ENCODE measurements around the gene SLC36A4.
"Not testable (repeated sequence)": the region's sequence is repeated elsewhere in the genome, so short reads cannot be mapped to it uniquely, and the experiment has no call there.

SLC36A4 gene

DNA sequence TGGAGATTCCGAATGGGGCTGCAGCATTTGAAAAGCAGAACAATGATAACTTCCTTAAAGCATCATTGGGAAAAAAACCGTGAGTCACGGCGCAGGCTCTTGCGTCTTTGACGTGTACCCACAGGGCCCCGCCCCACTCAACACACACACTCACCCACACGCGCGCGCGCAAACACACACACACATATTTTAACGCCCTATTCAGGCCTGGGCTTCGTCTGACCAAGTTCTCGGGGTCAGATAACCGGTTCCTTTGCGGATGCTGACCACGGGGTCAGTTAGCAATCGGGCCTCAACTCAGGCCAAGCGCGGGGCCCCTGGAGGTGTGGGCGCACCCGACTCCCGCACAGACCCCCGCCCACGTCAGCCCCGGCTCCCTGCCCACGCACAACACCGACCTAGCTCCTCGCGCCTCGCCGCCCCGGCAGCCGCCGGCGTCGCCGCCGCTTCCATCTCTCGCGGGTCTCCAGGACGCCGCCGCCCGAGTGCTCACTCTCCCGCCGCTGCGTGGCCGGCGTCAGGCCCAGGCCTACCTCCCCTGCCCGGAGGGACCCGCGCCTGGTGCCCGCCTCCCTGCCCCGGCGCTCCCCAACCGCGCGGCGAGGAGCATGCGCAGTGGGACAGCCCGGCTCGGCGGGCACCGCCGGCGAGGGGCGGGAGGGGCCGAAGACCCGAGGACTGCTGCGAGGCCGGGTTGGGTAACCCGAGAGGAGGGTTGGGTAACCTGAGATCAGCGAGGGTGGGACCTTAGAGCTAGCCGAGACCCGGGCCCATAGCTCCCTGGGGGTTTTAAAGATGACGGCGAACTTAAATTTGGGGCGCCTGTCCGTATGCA lies at the start of gene SLC36A4:
TSS of gene SLC36A4 (minus strand) at position 612 of the 835 bp plus-strand sequence. CDS start at position 453, 159 bp downstream.
- DNase-seq (ENCODE audit: low spot score), result peak; percentile 79

DNA sequence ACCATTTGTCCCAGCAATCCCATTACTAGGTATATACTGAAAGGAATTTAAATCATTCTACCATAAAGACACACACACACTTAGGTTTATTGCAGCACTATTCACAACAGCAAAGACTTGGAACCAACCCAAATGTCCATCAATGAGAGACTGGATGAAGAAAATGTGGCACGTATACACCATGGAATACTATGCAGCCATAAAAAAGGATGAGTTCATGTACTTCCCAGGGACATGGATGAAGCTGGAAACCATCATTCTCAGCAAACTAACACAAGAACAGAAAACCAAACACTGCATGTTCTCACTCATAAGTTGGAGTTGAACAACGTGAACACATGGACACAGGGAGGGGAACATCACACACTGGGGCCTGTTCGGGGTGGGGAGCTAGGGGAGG lies 49.0 kb upstream of the SLC36A4 start:
- DNase-seq (ENCODE audit: low spot score), result not testable (repeated sequence)

DNA sequence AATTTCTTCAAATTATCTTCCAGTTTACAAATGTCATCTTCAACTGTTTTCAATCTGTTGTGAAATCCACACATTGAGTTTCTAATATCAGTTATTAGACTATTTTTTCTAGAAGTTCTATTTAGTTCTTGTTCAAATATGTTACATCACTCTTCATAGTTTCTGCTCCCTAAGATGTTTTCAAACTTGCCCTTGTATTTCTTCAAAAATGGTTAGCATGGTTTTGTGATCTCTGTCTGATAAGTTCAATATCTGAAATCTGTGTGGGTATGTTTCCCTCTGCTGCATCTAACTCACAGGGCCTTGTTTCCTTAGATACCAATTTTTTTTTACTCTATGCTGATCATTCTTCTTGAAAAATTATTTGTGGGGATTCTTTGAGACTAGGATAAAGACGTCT lies 46.2 kb upstream of the SLC36A4 start:
- DNase-seq (ENCODE audit: low spot score), result no peak

DNA sequence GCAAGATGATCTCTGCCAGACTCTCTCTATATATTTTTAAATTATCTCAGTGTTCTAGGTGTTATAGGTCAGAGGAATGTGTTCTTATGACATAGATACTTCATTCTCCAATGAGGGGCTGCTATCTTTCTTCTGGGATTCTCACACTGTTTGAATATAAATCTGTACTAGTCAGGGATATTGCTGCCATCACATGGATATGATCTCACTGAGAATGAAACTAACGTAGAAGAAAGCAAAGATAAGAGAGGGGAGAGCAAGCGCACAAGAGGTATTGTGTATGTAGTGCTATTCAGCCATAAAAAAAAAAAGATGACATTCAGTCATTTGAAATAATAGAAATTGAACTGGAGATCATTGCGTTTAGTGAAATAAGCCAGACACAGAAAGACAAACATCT lies 42.2 kb upstream of the SLC36A4 start:
- no peak for DNase-seq (ENCODE audit: low spot score)

DNA sequence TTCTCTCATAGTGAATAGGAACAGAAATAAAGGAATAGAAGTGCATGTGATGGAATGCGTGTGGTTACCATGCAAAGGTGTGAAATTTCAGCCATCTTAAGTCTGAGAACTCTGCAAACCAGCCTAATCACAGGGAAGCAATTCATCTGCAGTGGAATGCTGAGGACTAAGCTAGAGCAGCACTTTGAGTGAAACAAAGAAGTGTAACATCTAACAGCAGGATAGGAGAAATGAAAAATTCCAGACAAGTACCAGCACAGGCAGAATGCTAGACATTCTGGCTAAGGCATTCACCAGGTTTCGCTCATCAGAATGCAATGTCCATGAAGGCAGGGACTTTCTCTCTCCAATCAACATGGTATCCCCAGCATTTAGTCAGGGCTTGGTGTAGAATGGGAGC lies 41.2 kb upstream of the SLC36A4 start:
- DNase-seq (ENCODE audit: low spot score), result no peak

DNA sequence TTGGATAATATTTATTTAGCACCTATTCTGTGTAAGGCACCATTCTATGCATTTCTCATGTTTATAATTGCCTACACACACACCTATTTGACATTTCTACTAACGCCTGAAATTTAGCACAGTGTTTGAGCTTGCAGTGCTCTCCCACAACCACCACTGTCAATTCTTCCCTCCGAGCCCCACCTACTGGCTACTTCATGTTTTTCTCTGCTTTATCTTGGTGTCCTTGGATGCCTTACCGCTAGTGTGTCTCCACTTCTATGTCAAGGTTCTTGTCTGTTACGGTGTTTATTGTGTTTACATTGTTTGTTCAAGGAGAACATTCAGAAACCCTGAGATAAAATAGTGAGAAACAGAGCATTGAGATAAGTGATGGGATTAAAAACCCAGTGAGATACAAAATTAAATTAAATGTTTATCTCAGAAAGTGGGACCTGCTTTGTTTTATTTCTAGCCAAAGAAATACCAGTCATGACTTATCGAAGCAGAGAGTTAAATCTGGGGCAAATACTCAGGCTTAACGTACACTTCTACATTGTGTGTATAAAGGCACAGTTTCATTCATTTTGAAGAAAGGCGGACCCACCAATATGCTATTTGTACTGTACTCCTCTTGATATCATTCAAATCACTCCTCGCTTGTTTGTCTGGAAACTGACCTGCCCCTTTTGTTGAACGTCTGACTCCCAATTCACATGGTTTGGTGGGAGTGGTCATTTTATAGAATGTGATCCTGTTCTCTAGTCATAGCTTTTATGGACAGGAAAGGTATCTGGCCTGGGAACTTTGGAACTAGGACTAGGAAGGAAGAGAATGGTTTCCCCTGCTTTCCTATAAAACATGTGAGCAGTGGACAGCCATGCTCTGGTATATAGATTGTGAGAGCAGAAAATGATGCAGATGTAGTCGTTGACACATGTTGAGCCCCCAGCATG lies 39.2 kb upstream of the SLC36A4 start:
- no peak for DNase-seq (ENCODE audit: low spot score)

DNA sequence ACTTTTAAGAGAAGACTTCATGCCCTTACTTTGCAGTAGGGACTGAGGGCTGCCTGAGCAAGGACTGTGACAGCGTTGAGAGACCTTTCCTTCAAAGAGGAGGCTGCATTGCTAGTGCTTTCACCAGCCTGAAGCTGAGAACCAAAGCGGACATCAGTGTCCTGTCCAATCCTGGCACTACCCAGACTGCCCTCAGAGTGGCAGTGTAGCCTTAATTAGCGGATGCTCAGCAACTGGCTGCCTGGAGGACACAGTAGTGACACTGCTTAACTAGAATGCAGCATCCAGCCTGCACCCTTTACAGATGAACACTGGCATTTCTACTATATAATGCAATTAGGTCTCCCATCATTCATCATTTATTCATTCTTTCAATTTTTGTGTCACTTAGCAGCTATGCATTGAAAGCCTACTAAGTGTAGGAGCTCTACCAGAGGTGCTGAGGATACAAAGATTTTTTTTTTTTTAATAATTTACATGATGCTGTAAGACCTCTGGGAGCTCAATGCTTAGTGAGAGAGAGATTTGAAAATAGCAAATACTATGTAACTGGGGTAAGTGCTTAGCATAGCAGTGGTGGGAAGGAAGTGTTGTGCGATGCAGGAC lies 36.9 kb upstream of the SLC36A4 start:
- DNase-seq (ENCODE audit: low spot score), result peak; percentile 57

DNA sequence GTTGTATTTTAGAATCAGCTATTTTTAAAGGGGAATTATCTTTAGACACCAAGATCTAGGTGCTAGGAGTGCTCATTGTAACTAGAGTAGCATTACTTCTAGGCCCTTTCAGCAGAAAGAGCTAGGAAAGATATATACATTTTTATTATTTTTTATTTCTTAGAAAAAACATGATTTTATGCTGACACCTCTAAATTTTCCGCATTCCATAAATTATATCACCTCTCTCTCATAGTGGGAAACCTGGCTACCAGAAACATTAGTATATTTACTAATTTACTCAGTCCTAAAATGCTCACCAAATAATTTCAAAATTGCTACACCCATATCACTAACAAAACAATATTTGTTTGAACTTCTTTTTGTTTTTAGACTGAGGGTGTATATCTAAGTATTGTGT lies 32.1 kb upstream of the SLC36A4 start:
- DNase-seq (ENCODE audit: low spot score), result no peak

DNA sequence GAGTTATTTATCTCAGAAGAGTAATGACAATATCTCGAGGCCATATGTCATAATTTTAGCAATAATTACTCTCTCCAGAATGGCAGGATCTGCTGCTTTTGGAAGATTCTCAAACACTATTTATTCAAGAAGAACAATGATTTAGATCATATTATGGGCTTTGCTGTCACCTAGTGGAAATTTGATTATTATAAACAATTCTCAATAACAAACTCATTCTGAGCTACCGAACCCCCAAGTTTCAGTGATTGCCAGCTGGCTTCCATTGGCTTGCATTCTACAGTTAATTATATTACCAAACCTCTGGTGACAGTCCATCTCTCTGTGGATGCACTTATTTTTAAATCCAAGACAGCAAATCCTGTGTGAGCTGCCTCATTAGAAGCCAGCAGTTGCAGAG lies 27.9 kb upstream of the SLC36A4 start:
- no peak for DNase-seq (ENCODE audit: low spot score)

DNA sequence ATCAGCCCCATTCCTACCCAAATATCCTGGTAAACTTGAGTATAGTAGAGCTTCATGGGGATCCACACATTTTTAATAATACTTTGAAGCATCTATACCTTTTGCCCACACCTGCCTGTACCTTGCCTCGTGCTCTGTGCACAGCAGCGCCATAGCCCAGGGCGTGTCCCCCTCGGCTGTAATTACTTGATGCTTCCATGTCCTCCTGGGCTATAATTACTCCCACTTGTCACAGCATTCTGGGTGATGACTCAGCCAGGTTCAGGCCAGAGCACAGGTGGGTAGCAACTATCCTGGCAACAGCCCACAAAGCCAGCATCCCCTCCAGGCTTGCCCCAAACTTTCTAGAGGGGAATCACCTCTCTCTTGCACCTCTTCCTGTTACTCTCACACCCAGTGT lies 23.7 kb upstream of the SLC36A4 start:
- DNase-seq (ENCODE audit: low spot score), result no peak

DNA sequence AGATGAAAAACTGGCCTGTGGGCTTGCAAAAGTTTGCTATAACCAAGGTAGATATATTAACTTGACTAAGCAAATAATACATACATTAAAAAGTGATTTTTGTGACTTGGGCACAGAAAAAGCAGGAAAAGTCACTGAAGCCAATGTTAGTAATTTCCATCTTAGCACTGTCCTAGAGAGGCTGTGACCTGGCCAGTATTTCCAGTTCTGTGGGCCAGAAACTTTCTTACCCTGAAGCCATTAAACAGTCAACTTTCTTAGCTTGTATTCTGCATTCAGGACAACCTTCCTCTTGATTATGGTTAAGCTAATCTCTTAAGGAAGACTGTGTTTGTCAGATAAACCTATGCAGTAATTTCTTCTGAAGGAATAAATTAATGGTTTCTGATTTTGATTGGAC lies 22.3 kb upstream of the SLC36A4 start:
- DNase-seq (ENCODE audit: low spot score), result no peak

DNA sequence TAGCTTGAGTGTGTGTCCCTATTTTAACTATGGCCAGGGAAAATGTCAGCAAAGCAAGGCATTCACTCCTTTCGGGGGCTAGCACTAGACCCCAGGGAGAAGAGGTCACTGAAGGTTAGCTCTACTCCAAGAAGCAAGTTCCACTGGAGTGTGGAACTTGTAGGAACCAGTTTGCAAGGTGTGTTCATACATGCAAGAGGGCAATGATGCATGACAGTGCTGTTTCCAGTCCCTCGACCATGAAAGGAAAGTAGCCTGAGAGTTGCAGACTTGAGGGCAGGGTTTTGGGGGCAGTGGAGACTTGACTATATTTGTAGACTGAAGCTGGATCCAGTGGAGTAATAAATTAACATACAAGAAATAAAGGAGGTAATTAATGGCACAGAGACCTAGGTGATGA lies 21.6 kb upstream of the SLC36A4 start:
- no peak for DNase-seq (ENCODE audit: low spot score)

DNA sequence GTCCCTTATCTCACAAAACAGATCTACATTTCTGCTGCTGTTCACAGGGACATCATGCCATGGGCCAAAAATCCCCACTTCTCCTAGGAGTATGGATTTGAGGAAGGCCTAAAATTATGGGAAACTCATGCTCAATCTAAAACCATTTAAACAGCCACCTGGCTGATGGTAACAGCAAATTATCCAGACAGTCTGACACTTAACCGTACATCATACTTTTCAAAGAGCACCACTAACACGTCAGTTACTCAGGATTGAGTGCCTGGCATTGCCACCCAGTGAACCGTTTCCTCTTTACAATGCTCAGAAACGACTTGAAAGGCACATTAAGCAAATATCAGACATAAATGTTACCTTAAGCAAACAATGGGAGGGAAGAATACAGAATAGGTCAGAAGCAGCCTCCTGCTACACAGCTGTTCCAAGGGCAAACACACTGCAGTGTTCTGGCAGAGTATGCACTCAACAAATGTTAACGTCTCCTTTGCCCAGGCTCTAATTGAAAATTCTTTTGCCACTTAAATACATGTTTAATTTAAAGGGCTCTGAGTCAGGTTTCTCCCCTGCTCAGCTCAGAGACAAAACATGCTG lies 18.8 kb upstream of the SLC36A4 start:
- no peak for DNase-seq (ENCODE audit: low spot score)

DNA sequence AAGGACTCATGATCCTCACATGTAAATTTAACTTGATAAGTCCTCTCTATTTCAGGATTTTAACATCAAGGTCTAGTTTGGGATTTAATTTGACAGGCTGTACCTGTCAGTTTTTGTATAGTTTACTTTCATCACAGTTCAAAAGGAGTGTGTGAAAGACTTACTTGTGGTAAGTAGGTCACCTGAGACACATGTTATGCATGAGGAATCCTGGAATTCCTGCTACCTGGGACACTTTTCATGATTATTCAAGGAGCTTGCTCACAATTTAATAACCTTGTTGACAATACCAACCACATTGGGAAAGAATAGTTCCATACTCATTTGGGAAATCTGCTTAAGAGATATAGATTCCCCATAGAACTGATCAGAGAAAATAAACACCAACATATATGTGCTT lies 15.8 kb upstream of the SLC36A4 start:
- no peak for DNase-seq (ENCODE audit: low spot score)

DNA sequence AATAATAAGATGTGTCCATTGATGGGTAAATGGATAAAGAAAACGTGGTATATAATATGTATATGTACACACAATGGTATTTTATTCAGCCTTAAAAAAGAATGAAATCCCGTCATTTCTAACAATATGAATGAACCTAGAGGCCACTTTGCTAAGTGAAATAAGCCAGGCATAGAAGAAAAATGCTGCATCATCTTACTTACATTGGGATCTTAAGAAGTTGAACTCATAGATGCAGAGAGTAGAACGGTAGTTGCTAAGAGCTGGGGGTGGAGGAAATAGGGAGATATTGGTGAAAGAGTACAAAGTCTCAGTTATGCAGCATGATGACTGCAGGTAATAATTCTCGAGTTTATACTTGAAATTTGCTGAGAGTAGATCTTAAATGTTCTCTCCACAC lies 14.3 kb upstream of the SLC36A4 start:
- DNase-seq (ENCODE audit: low spot score), result no peak

DNA sequence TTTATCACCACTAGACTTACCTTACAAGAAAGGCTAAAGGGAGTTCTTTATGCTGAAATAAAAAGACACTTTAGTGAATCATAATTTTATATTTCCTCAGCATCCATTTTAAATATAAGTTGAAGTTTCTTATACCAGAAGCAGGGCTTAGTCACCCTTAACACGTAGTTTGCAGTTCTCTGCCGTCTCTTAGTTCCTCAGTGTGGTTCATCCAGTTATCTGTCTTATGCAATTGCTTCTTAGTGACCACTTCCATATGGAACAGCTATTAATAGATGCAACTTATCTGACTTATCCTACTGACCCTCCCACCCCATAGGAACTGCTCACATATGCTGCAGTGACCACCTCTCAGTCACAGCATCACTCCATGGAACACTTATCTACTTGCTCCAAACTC lies 11.7 kb upstream of the SLC36A4 start:
- DNase-seq (ENCODE audit: low spot score), result no peak

DNA sequence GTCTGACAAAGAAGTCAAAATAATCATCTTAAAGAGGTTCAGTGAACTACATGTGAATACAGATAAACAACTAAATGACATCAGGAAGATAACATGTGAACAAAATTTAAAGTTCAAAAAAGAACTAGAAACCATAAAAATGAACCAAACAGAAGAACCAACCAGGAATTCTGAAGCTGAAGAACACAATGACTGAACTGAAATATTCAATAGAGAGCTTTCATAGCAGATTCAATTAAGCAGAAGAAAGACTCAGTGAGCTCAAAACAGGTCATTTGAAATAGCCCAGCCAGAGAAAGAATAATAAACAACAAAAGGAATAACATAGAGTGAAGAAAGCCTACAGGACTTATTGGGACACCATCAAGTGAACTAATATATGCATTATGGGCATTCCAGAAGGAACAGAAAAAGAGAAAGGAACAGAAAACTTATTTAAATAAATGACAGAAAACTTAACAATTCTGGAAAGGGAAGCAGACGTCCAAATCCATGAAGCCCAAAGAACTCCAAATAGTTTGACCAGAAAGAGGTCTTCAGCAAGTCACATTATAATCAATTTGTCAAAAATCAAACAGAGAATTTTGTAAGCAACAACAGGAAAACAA lies 11.0 kb upstream of the SLC36A4 start:
- no peak for DNase-seq (ENCODE audit: low spot score)

DNA sequence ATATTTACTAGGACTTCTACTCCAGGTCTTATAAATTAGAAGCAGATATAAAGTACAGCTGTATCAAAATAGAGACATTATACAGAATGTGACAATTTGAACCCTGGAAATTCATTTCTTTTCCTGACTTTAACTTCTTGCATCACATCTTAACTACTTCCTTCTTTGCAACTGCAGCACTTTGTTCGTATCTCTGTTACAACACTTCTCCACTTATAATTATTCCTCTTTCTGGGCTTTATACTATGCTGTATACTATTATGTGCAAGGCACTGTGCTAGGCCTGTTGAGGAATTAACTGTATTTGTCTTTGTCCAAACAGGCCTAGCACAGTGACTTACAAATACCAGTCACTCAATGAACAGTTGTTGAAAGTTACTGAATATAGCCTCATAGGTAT lies 1.8 kb upstream of the SLC36A4 start:
- no peak for DNase-seq (ENCODE audit: low spot score)

DNA sequence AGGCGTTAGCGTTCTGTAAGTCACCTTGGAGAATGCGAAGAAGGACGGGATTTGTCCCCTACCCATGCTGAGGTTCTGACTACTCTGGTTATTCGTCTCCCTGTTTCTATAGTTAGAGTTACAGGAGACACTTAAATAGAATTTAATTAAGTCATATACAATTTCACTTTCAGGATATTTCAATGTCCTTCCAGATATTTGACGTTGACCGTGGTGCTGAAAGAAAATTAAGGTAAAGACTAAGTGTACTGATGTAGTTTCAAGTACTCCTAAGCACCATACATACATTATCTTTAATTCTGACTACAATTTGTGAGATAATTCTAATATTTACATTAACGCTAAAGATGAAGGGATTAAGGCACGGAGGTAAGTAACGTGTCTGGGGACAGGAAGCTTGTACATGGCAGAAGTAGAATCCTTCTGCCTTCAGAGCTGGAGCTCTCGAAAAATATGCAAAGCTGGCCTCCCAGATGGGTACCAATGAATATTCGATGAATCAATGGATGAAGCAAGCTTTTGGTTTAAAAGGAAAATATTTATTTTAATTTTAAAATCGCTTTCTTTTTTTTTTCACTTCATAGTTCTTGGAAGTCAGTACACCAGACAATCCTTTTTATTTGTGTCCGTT lies 539 bp upstream of the SLC36A4 start:
- DNase-seq (ENCODE audit: low spot score), result no peak

DNA sequence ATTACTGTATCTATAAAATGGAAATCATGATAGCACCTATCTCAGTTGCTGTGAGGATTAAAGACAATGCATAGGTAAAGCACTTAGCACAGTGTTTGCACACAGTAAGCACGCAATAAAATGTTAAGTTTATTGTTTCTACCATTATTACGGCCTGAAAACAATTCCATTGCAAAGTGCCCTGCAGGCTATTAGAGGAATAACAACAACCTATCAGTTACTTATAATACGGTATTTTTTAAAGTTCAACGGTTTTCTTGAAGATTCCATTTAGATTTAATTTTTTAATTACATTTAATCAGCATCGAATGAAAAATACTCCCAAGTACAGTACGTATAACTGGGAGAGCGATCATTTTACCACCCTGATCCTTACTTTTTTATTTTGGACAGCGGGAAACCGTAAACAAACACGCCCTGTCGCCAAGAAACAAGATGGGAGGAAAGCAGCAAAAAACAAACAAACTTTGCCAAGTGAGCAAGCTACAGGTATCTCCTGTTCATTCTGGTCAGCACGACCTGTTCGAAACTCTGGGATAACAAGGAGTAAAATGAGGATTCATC lies 893 bp downstream of the SLC36A4 start:
- peak; percentile 8 for DNase-seq (ENCODE audit: low spot score)

DNA sequence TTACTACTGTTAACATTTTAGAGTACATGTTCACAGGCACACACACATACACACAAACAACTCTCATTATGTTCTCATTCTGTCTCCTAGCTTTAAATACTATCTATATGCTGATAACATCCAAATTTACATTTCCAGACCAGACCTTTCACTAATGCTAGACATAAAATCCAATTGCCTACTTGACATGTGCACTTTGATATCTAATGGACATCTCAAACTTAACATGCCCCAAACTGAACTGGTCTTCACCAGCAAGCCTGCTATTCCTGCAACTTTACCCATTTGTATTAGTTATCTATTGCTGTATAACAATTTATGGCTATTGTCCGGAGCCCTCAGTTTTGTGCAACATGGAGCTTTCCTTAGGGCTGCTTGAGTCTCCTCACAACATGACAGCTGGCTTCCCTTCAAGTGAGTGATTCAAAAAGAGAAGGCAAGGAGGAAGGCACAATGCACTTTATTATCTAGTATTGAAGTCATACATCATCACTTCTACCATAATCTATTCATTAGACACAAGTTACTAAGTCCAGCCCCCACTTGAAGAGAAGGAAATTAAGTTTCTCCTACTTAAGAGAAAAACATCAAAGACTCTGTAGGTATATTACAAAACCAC lies 3.0 kb downstream of the SLC36A4 start:
- DNase-seq (ENCODE audit: low spot score), result no peak

Data from germinal center (tissue), 1 donor.